ENCODE data around the gene TCEA2. TPM values are rescaled to one million over a fixed set of nuclear protein-coding genes. Genes with fewer than 3 reads are reported as not detected.
A peak's percentile ranks its signal among the peaks of the same experiment; 100 is the strongest.

TCEA2 gene
- total RNA-seq, 4 donors from 2014 or later: 28.1 to 39.7 (median 33.6) TPM

GRCh38 chr20:64119301-64119680, 56.3 kb downstream of the TCEA2 start:
- Histone ChIP-seq H3K27me3 (peaks cover 34% of the 10 kb centered on the region), H3K9me3 (no peaks in the 10 kb centered on the region), H3K36me3 (no peaks in the 10 kb centered on the region), H3K4me1 (peaks cover 0 to 9% (median 3%) of the 10 kb centered on the region in 3 donors), H3K27ac (no peak overlapping the region), H3K4me3 (no peak overlapping the region)
- TF ChIP-seq POLR2A (IDR thresholded peaks at IDR 0.05) (no peak), POLR2AphosphoS5 (IDR thresholded peaks at IDR 0.05) (no peak), EP300 (IDR thresholded peaks at IDR 0.05) (no peak), CTCF (IDR thresholded peaks at IDR 0.05) (no peak)
- no peak for ATAC-seq
- WGBS, 2 donors (ENCODE audit: low coverage in 1 of 2): no CpG with 5 or more reads among the region's 8 CpGs

DNA sequence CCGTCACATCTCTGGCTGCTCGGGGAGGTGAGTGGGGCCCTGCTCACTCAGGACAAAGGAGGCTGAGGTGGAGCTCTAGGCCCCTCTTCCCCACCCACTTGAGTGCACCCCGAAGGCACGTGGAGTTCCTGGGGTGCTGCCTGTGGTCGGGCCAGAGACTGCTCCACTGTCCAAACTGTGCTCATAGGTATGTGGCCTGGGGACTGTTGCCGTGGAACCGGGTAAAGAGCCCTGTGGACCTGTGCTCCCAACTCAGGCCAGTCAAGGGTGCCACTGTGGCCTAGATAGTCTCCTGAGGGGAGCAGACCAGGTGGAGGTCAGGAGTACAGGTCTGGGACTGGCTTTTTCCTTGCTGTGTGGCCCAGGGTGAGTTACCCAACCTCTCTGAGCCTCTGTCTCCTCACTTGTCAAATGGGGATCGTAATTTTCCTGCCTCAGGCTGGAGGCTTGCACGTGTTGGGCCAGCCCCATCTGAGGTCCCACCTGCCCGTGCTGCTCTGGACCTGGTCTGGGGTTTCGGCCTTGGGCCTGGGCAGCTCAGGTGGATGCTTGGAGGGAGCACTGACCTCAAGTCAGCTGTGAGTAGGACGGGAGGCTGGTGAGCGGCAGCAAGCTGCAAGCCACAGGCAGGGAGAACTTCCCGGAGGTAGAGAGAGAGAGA, 56.8 kb downstream of the TCEA2 start:
- Histone ChIP-seq H3K4me3 (peak overlapping the region in 1 of 2 donors; percentile 22), H3K27ac (no peak overlapping the region)

DNA sequence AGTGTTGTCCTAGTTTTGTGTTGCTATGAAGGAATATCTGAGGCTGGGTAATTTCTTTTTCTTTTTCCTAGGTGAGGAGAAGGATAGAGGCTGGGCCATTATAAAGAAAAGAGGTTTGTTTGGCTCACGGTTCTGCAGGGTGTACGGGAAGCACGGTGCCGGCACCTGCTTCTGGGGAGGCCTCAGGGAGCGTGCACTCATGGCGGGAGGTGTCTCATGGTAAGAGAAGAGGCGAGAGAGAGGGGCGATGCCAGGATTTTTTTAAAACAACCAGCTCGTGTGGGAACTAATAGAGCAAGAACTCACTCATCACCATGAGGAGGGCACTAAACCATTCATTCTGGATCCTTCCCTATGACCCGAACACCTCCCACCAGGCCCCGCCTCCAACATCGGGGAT, 58.6 kb downstream of the TCEA2 start:
- H3K27me3 ChIP-seq: peaks cover 41% of the 10 kb centered on the region
- 80 to 81% methylated on average over 7 to 10 of the region's 12 CpGs for WGBS, 2 donors (ENCODE audit: low coverage in 1 of 2)
- TF ChIP-seq POLR2A (IDR thresholded peaks at IDR 0.05) (no peak), EP300 (IDR thresholded peaks at IDR 0.05) (no peak), POLR2AphosphoS5 (IDR thresholded peaks at IDR 0.05) (no peak), CTCF (IDR thresholded peaks at IDR 0.05) (no peak)
- ATAC-seq: no peak
- no peak overlapping the region for H3K27ac ChIP-seq
- no peaks in the 10 kb centered on the region for H3K9me3 ChIP-seq
- no peak overlapping the region for H3K4me3 ChIP-seq
- H3K36me3 ChIP-seq: no peaks in the 10 kb centered on the region
- H3K4me1 ChIP-seq: peaks cover 0 to 9% (median 3%) of the 10 kb centered on the region in 3 donors

More for the DNA sequence above, 56.8 kb downstream of the TCEA2 start:
- no peak for TF ChIP-seq POLR2AphosphoS5 (IDR thresholded peaks at IDR 0.05)
- TF ChIP-seq EP300 (IDR thresholded peaks at IDR 0.05): no peak
- no peak for TF ChIP-seq POLR2A (IDR thresholded peaks at IDR 0.05)
- TF ChIP-seq CTCF (IDR thresholded peaks at IDR 0.05): no peak
- Histone ChIP-seq H3K27me3 (peaks cover 38% of the 10 kb centered on the region), H3K36me3 (no peaks in the 10 kb centered on the region), H3K9me3 (no peaks in the 10 kb centered on the region), H3K4me1 (peaks cover 0 to 9% (median 3%) of the 10 kb centered on the region in 3 donors)
- ATAC-seq: no peak
- 0% methylated on average over 1 of the region's 14 CpGs; no CpG with 5 or more reads in 1 of the 2 donors for WGBS, 2 donors (ENCODE audit: low coverage in 1 of 2)

Small RNA genes lying within 50 kb of the gene (small RNA-seq; reads per million reads assigned to genes)
- gene AL355803.1: 0 reads per million in 4 donors
- gene MIR6813: 0 reads per million in 4 donors

Other genes starting within 250 kb of the TCEA2 start
- gene ZBTB46, start 231.9 kb upstream of the TCEA2 start, total RNA-seq: 10 to 100 TPM in 2 of 4 donors, 1 to 10 TPM in 2; 8.1 to 13.8 (median 10.2) TPM
- not detected for gene ABHD16B, start 201.7 kb upstream of the TCEA2 start, total RNA-seq
- gene TPD52L2, start 197.9 kb upstream of the TCEA2 start, total RNA-seq: 100 to 1,000 TPM; 136 to 157 (median 145) TPM
- gene DNAJC5, start 168.1 kb upstream of the TCEA2 start, total RNA-seq: 10 to 100 TPM; 44.7 to 70.6 (median 47.6) TPM
- 10 to 100 TPM; 19.8 to 27.7 (median 22.6) TPM for gene UCKL1, start 106.8 kb upstream of the TCEA2 start, total RNA-seq
- 10 to 100 TPM in 2 of 4 donors, 1 to 10 TPM in 2; 9.0 to 13.8 (median 10.0) TPM for gene ZNF512B, start 93.3 kb upstream of the TCEA2 start, total RNA-seq
- 1 to 10 TPM in 2 of 4 donors, under 1 TPM in 2; 0.62 to 4.6 (median 1.9) TPM for gene SAMD10, start 83.6 kb upstream of the TCEA2 start, total RNA-seq
- gene PRPF6, start 82.1 kb upstream of the TCEA2 start, total RNA-seq: 10 to 100 TPM; 53.7 to 73.0 (median 67.6) TPM
- gene C20orf204, start 27.0 kb upstream of the TCEA2 start, total RNA-seq: 1 to 10 TPM in 1 of 4 donors, under 1 TPM in 2, not detected in 1; 0.40 to 1.6 (median 0.58) TPM
- 10 to 100 TPM in 1 of 4 donors, 1 to 10 TPM in 3; 4.4 to 13.3 (median 7.1) TPM for gene SOX18, start 13.6 kb upstream of the TCEA2 start, total RNA-seq
- gene RGS19, start 16.3 kb downstream of the TCEA2 start, total RNA-seq: 10 to 100 TPM in 2 of 4 donors, 1 to 10 TPM in 2; 3.4 to 16.0 (median 10.5) TPM
- gene OPRL1, start 16.9 kb downstream of the TCEA2 start, total RNA-seq: 1 to 10 TPM in 1 of 4 donors, under 1 TPM in 3; 0.50 to 1.1 (median 0.66) TPM
- gene LKAAEAR1, start 21.2 kb downstream of the TCEA2 start, total RNA-seq: under 1 TPM in 1 of 4 donors, not detected in 3; 0.81 TPM
- gene NPBWR2, start 44.4 kb downstream of the TCEA2 start, total RNA-seq: not detected
- gene MYT1, start 101.3 kb downstream of the TCEA2 start, total RNA-seq: under 1 TPM in 2 of 4 donors, not detected in 2; 0.04 to 0.27 TPM
- 10 to 100 TPM; 46.0 to 70.0 (median 48.1) TPM for gene PCMTD2, start 192.6 kb downstream of the TCEA2 start, total RNA-seq

Data from gastroesophageal sphincter (tissue), 4 donors.